Activated T-helper 1 cell treated with anti-CD3 and anti-CD28 coated beads, Interleukin-12 subunit alpha, Interleukin-12 subunit beta, Interleukin-2, Interleukin-4 antibody, amounts not matched to agents 30 ng/mL and 10 ng/mL and 1 ng/mL, durations not matched to agents 14 hours and 24 hours and 36 hours (primary cell): ENCODE data around the gene TAAR5. TPM values are rescaled to one million over a fixed set of nuclear protein-coding genes. Genes with fewer than 3 reads are reported as not detected.
"Not testable (repeated sequence)": the region's sequence is repeated elsewhere in the genome, so short reads cannot be mapped to it uniquely, and the experiment has no call there.

Experiments used
- DNase-seq: peaks from one replicate; pipeline ENCODE4 v3.0.0; 2021; ENCODE audit warnings: low spot score
- H3K27ac Mint-ChIP-seq: one replicate; pipeline ENCODE4 v1.8.0; 2021; ENCODE audit warnings: mild to moderate bottlenecking, mixed read lengths
- H3K27me3 Mint-ChIP-seq: one replicate; pipeline ENCODE4 v1.8.0; 2022; ENCODE audit warnings: mild to moderate bottlenecking, moderate library complexity, mixed read lengths; ENCODE audit not compliant: insufficient read depth
- H3K36me3 Mint-ChIP-seq: one replicate; pipeline ENCODE4 v1.8.0; 2021; ENCODE audit warnings: low read depth, mixed read lengths
- H3K4me1 Mint-ChIP-seq: one replicate; pipeline ENCODE4 v1.8.0; 2021; ENCODE audit warnings: low read depth, mixed read lengths
- H3K4me3 Mint-ChIP-seq: one replicate; pipeline ENCODE4 v1.8.0; 2021; ENCODE audit warnings: mild to moderate bottlenecking, moderate library complexity, mixed read lengths
- H3K9me3 Mint-ChIP-seq: one replicate; pipeline ENCODE4 v1.8.0; 2021; ENCODE audit warnings: mixed read lengths
- intact Hi-C: fragments of 100-400 bp; cut with micrococcal nuclease; formaldehyde crosslinking; loops from one replicate; pipeline ENCODE4 v1.15.1; 2024
- total RNA-seq: library from RNA; stranded (reverse); gene quantifications from 2 replicates; pipeline ENCODE4 v1.2.3, GENCODE V29; 2022

The TAAR5 gene
- total RNA-seq, 1 donor from 2014 or later = not detected

GRCh38 chr6:132560087-132560486 is 29.5 kb downstream of the TAAR5 start:
- intact Hi-C loops, H3K27me3 Mint-ChIP-seq, H3K9me3 Mint-ChIP-seq, DNase-seq, H3K4me1 Mint-ChIP-seq, H3K27ac Mint-ChIP-seq, H3K4me3 Mint-ChIP-seq, H3K36me3 Mint-ChIP-seq: not testable (repeated sequence)

GRCh38 chr6:132552372-132552771 is 37.2 kb downstream of the TAAR5 start, which contains the start of gene TAAR8:
TAAR8 (plus strand) TSS chr6:132552672; CDS start chr6:132552693, 21 bp downstream.
- no peak within 1 kb of the TSS for H3K4me3 Mint-ChIP-seq
- DNase-seq = no peak
- intact Hi-C loops = no loop called here
- H3K27me3 Mint-ChIP-seq = peaks cover 19% of the 10 kb centered on the region
- H3K4me1 Mint-ChIP-seq = no peaks in the 10 kb centered on the region
- no peak within 1 kb of the TSS for H3K27ac Mint-ChIP-seq
- H3K36me3 Mint-ChIP-seq = no peaks in the 10 kb centered on the region
- H3K9me3 Mint-ChIP-seq = no peaks in the 10 kb centered on the region

GRCh38 chr6:132551214-132551613 is 38.3 kb downstream of the TAAR5 start:
- no peak overlapping the region for H3K27ac Mint-ChIP-seq
- H3K4me1 Mint-ChIP-seq = no peaks in the 10 kb centered on the region
- no peak for DNase-seq
- H3K4me3 Mint-ChIP-seq = no peak overlapping the region
- no peaks in the 10 kb centered on the region for H3K9me3 Mint-ChIP-seq
- H3K27me3 Mint-ChIP-seq = peaks cover 14% of the 10 kb centered on the region
- H3K36me3 Mint-ChIP-seq = no peaks in the 10 kb centered on the region
- intact Hi-C loops = no loop called here

GRCh38 chr6:132548746-132549463 is 40.6 kb downstream of the TAAR5 start:
- DNase-seq = no peak
- H3K9me3 Mint-ChIP-seq = no peaks in the 10 kb centered on the region

GRCh38 chr6:132544826-132545225 is 44.7 kb downstream of the TAAR5 start:
- H3K9me3 Mint-ChIP-seq = no peaks in the 10 kb centered on the region
- intact Hi-C loops = no loop called here
- no peaks in the 10 kb centered on the region for H3K4me1 Mint-ChIP-seq
- no peak overlapping the region for H3K4me3 Mint-ChIP-seq
- H3K36me3 Mint-ChIP-seq = no peaks in the 10 kb centered on the region
- H3K27me3 Mint-ChIP-seq = peaks cover 26% of the 10 kb centered on the region
- no peak overlapping the region for H3K27ac Mint-ChIP-seq
- no peak for DNase-seq

More at GRCh38 chr6:132548746-132549463, 40.6 kb downstream of the TAAR5 start:
- intact Hi-C loops = no loop called here
- Mint-ChIP-seq H3K27me3 (peaks cover 19% of the 10 kb centered on the region), H3K4me1 (no peaks in the 10 kb centered on the region), H3K27ac (no peak overlapping the region), H3K4me3 (no peak overlapping the region), H3K36me3 (no peaks in the 10 kb centered on the region)

Other genes starting within 250 kb of the TAAR5 start
- gene MOXD1, start 188.3 kb downstream of the TAAR5 start, total RNA-seq = 0.27 and 0.29 TPM in 2 replicates
- 17.3 and 17.5 TPM in 2 replicates for gene STX7, start 76.6 kb downstream of the TAAR5 start, total RNA-seq
- gene TAAR9, start 51.5 kb downstream of the TAAR5 start, total RNA-seq = not detected in 2 replicates
- not detected in 2 replicates for gene TAAR8, start 37.1 kb downstream of the TAAR5 start, total RNA-seq
- gene TAAR6, start 19.4 kb downstream of the TAAR5 start, total RNA-seq = not detected in 2 replicates
- gene TAAR2, start 34.5 kb upstream of the TAAR5 start, total RNA-seq = not detected in 2 replicates
- gene TAAR1, start 69.4 kb upstream of the TAAR5 start, total RNA-seq = not detected in 2 replicates
- gene VNN1, start 124.3 kb upstream of the TAAR5 start, total RNA-seq = not detected in 2 replicates
- gene VNN2, start 168.2 kb upstream of the TAAR5 start, total RNA-seq = 2.5 and 2.7 TPM in 2 replicates
- 3.4 and 3.7 TPM in 2 replicates for gene SLC18B1, start 208.9 kb upstream of the TAAR5 start, total RNA-seq
- 1,027 and 1,074 TPM in 2 replicates for gene RPS12, start 224.8 kb upstream of the TAAR5 start, total RNA-seq